ENCODE measurements around the gene CD209. TPM values are rescaled to one million over a fixed set of nuclear protein-coding genes. Genes with fewer than 3 reads are reported as not detected.
"Not testable (repeated sequence)": the region's sequence is repeated elsewhere in the genome, so short reads cannot be mapped to it uniquely, and the experiment has no call there.

The CD209 gene
- total and polyA plus RNA-seq, 9 donors, result 2.0 to 5.2 (median 2.9) TPM

GRCh38 chr19:7771072-7771471, 23.7 kb upstream of the CD209 start:
- 48% methylated on average over 4 of the region's 8 CpGs for WGBS (ENCODE audit: insufficient coverage)
- Histone ChIP-seq H3K9me3 (replicated peaks; ENCODE audit: control insufficient read depth, low read depth, low read length) (no peaks in the 10 kb centered on the region), H3K4me1 (ENCODE audit: control insufficient read depth, insufficient read depth, low read length) (no peaks in the 10 kb centered on the region), H3K27ac (ENCODE audit: low read length) (no peak overlapping the region), H3K27me3 (ENCODE audit: control insufficient read depth, insufficient read depth, low read length) (peaks cover 6% of the 10 kb centered on the region), H3K4me3 (ENCODE audit: low read length) (no peak overlapping the region), H3K36me3 (ENCODE audit: control insufficient read depth, insufficient read depth, low read length) (no peaks in the 10 kb centered on the region)
- no peak for DNase-seq

DNA sequence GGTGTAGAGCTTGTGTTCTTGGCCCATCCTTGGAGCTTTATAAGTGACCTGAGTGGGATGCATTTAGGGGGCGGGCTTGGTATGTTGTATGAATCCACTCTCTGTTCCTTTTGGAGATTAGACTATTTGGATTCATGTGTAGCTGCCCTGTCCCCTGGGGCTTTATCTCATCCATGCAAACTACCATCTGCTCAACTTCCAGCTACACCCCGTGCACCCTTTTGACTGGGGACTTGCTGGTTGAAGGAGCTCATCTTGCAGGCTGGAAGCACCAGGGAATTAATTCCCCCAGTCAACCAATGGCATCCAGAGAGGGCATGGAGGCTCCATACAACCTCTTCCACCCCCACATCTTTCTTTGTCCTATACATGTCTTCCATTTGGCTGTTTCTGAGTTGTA, 21.8 kb upstream of the CD209 start:
- Histone ChIP-seq H3K27me3 (ENCODE audit: control insufficient read depth, insufficient read depth, low read length) (peaks cover 4% of the 10 kb centered on the region), H3K27ac (ENCODE audit: low read length) (no peak overlapping the region)
- WGBS (ENCODE audit: insufficient coverage), result no CpG with 5 or more reads among the region's 2 CpGs

DNA sequence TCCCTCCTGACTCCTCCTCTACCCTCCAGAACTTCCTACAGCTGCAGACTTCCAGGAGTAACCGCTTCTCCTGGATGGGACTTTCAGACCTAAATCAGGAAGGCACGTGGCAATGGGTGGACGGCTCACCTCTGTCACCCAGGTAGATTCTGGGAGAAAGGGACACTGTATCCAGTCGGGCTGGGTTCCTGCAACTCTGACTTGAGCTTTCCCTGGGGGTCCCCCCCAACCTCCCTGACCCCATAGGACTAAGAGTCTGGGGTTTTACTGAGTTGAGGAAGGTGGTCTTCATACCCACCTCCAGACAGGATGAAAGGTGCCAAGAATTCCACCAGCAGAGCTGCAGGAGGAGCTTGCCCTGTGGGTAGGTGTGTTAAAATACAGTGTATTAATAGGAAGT, 20.2 kb upstream of the CD209 start:
- no peak for DNase-seq
- H3K27ac ChIP-seq (ENCODE audit: low read length), result no peak overlapping the region
- H3K4me3 ChIP-seq (ENCODE audit: low read length), result no peak overlapping the region
- H3K4me1 ChIP-seq (ENCODE audit: control insufficient read depth, insufficient read depth, low read length), result no peaks in the 10 kb centered on the region
- H3K36me3 ChIP-seq (ENCODE audit: control insufficient read depth, insufficient read depth, low read length), result no peaks in the 10 kb centered on the region
- peaks cover 4% of the 10 kb centered on the region for H3K27me3 ChIP-seq (ENCODE audit: control insufficient read depth, insufficient read depth, low read length)
- H3K9me3 ChIP-seq (replicated peaks; ENCODE audit: control insufficient read depth, low read depth, low read length), result no peaks in the 10 kb centered on the region
- WGBS (ENCODE audit: insufficient coverage), result 70% methylated on average over 4 of the region's 4 CpGs

More for the DNA sequence above, 21.8 kb upstream of the CD209 start:
- Histone ChIP-seq H3K36me3 (ENCODE audit: control insufficient read depth, insufficient read depth, low read length) (no peaks in the 10 kb centered on the region), H3K4me1 (ENCODE audit: control insufficient read depth, insufficient read depth, low read length) (no peaks in the 10 kb centered on the region), H3K9me3 (replicated peaks; ENCODE audit: control insufficient read depth, low read depth, low read length) (no peaks in the 10 kb centered on the region), H3K4me3 (ENCODE audit: low read length) (no peak overlapping the region)
- no peak for DNase-seq

GRCh38 chr19:7766535-7766934, 19.2 kb upstream of the CD209 start:
- peaks cover 4% of the 10 kb centered on the region for H3K27me3 ChIP-seq (ENCODE audit: control insufficient read depth, insufficient read depth, low read length)
- no peak for DNase-seq

GRCh38 chr19:7765043-7765442, 17.7 kb upstream of the CD209 start:
- 67% methylated on average over 1 of the region's 2 CpGs for WGBS (ENCODE audit: insufficient coverage)
- not testable (repeated sequence) for H3K9me3 ChIP-seq (replicated peaks; ENCODE audit: control insufficient read depth, low read depth, low read length); H3K27me3 ChIP-seq (ENCODE audit: control insufficient read depth, insufficient read depth, low read length); H3K4me3 ChIP-seq (ENCODE audit: low read length); H3K27ac ChIP-seq (ENCODE audit: low read length); H3K36me3 ChIP-seq (ENCODE audit: control insufficient read depth, insufficient read depth, low read length); DNase-seq; H3K4me1 ChIP-seq (ENCODE audit: control insufficient read depth, insufficient read depth, low read length)

More at GRCh38 chr19:7766535-7766934, 19.2 kb upstream of the CD209 start:
- H3K36me3 ChIP-seq (ENCODE audit: control insufficient read depth, insufficient read depth, low read length), result no peaks in the 10 kb centered on the region
- no peak overlapping the region for H3K27ac ChIP-seq (ENCODE audit: low read length)
- no peak overlapping the region for H3K4me3 ChIP-seq (ENCODE audit: low read length)
- no peaks in the 10 kb centered on the region for H3K4me1 ChIP-seq (ENCODE audit: control insufficient read depth, insufficient read depth, low read length)
- H3K9me3 ChIP-seq (replicated peaks; ENCODE audit: control insufficient read depth, low read depth, low read length), result no peaks in the 10 kb centered on the region
- 56% methylated on average over 5 of the region's 11 CpGs for WGBS (ENCODE audit: insufficient coverage)

DNA sequence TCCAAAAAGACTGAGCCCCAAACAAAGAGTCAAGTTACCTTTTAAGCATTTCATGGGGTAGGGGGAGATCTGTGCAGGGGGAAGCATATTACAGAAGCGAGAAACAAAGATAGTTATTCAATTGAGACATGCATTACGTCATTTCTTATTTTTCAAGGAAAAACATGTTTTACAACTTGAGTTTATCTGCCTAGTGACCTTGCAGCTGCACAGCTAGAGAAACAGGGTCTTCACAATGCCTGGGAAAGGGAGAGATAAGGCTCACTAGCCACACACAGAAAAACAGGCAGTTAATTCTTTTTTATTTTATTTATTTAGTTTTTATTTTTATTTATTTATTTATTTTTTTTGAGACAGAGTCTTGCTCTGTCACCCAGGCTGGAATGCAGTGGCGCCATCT, 16.8 kb upstream of the CD209 start:
- not testable (repeated sequence) for H3K4me3 ChIP-seq (ENCODE audit: low read length); H3K27ac ChIP-seq (ENCODE audit: low read length); H3K27me3 ChIP-seq (ENCODE audit: control insufficient read depth, insufficient read depth, low read length); DNase-seq; H3K9me3 ChIP-seq (replicated peaks; ENCODE audit: control insufficient read depth, low read depth, low read length); H3K36me3 ChIP-seq (ENCODE audit: control insufficient read depth, insufficient read depth, low read length); H3K4me1 ChIP-seq (ENCODE audit: control insufficient read depth, insufficient read depth, low read length)
- no CpG with 5 or more reads among the region's 3 CpGs for WGBS (ENCODE audit: insufficient coverage)

GRCh38 chr19:7763696-7764095, 16.4 kb upstream of the CD209 start:
- WGBS (ENCODE audit: insufficient coverage), result 29% methylated on average over 1 of the region's 1 CpG
- Histone ChIP-seq H3K27me3 (ENCODE audit: control insufficient read depth, insufficient read depth, low read length) (peaks cover 4% of the 10 kb centered on the region), H3K27ac (ENCODE audit: low read length) (no peak overlapping the region)

DNA sequence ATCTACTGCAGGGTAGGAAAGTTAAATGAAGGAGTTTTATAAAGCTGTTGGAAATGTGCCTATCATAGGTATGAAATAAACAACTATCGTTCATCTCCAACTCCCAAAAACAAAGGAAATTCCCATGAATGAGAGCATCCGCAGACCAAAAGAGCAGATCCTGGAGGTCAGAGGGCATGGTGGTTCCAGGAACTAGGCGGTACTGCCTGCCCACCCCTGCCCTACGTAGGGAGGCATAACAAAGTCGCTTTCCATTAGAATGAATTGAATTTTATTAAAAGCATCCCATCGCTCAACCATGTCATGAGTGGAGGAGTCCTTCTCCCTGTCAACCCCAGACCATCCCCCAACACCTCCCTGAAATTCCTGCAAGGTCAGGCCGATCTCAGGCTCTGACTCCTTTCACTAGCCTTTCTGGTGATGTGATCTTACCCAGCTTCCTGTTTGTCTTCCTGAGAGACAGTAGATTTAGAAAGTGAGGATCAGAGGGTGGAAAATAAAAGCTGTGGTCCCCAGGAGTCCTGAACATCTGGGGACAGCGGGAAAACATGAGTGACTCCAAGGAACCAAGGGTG, 15.5 kb upstream of the CD209 start, which contains the start of gene CLEC4M:
TSS of gene CLEC4M (plus strand) at position 525 of the 575 bp plus-strand sequence. CDS start at position 549, 24 bp downstream.
- Histone ChIP-seq H3K4me1 (ENCODE audit: control insufficient read depth, insufficient read depth, low read length) (no peaks in the 10 kb centered on the region), H3K9me3 (replicated peaks; ENCODE audit: control insufficient read depth, low read depth, low read length) (peaks cover 15% of the 10 kb centered on the region), H3K27me3 (ENCODE audit: control insufficient read depth, insufficient read depth, low read length) (peaks cover 3% of the 10 kb centered on the region), H3K4me3 (ENCODE audit: low read length) (no peak within 1 kb of the TSS), H3K36me3 (ENCODE audit: control insufficient read depth, insufficient read depth, low read length) (no peaks in the 10 kb centered on the region), H3K27ac (ENCODE audit: low read length) (no peak within 1 kb of the TSS)
- no peak for DNase-seq
- WGBS (ENCODE audit: insufficient coverage), result 89% methylated on average over 3 of the region's 8 CpGs

More at GRCh38 chr19:7763696-7764095, 16.4 kb upstream of the CD209 start:
- no peak for DNase-seq
- H3K4me3 ChIP-seq (ENCODE audit: low read length), result no peak overlapping the region
- no peaks in the 10 kb centered on the region for H3K36me3 ChIP-seq (ENCODE audit: control insufficient read depth, insufficient read depth, low read length)
- no peaks in the 10 kb centered on the region for H3K4me1 ChIP-seq (ENCODE audit: control insufficient read depth, insufficient read depth, low read length)
- peaks cover 9% of the 10 kb centered on the region for H3K9me3 ChIP-seq (replicated peaks; ENCODE audit: control insufficient read depth, low read depth, low read length)

DNA sequence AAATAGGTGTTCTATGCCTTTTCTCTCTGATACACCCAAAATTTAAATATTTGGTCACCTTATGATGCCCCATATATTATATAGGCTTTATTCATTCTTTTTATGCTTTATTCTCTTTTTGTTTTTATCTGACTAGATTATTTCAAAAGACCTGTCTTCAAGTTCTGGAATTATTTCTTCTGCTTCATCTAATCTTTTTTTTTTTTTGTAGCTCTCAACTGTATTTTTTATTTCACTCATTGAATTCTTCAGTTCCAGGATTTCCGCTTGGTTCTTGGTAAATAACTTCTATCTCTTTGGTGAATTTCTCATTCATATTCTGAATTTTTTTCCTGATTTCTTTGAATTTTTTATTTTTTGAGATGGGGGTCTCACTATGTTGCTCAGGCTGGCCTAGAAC, 11.8 kb upstream of the CD209 start:
- Histone ChIP-seq H3K27me3 (ENCODE audit: control insufficient read depth, insufficient read depth, low read length) (no peaks in the 10 kb centered on the region), H3K27ac (ENCODE audit: low read length) (no peak overlapping the region), H3K9me3 (replicated peaks; ENCODE audit: control insufficient read depth, low read depth, low read length) (peaks cover 34% of the 10 kb centered on the region), H3K4me1 (ENCODE audit: control insufficient read depth, insufficient read depth, low read length) (no peaks in the 10 kb centered on the region), H3K4me3 (ENCODE audit: low read length) (no peak overlapping the region), H3K36me3 (ENCODE audit: control insufficient read depth, insufficient read depth, low read length) (no peaks in the 10 kb centered on the region)
- no CpG with 5 or more reads among the region's 1 CpG for WGBS (ENCODE audit: insufficient coverage)
- DNase-seq, result no peak

DNA sequence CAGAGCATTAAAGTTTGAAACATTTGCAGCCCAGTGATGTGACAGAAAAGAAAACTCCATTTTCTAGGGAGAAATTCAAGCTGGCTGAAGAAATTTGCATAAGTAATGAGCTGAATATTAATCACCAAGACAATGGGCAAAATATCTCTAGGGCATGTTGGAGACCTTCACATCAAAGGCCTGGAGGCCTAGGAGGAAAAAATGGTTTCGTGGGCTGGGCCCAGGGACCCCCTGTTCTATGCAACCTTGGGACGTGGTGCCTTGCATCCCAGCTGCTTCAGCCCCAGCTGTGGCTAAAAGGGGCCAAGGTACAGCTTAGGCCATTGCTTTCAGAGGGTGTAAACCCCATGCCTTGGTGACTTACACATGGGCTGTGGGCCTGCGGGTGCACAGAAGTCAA, 10.0 kb upstream of the CD209 start:
- no peak overlapping the region for H3K27ac ChIP-seq (ENCODE audit: low read length)
- no peak overlapping the region for H3K4me3 ChIP-seq (ENCODE audit: low read length)
- no peaks in the 10 kb centered on the region for H3K4me1 ChIP-seq (ENCODE audit: control insufficient read depth, insufficient read depth, low read length)
- H3K27me3 ChIP-seq (ENCODE audit: control insufficient read depth, insufficient read depth, low read length), result no peaks in the 10 kb centered on the region
- 91% methylated on average over 3 of the region's 3 CpGs for WGBS (ENCODE audit: insufficient coverage)
- no peak for DNase-seq
- peaks cover 34% of the 10 kb centered on the region for H3K9me3 ChIP-seq (replicated peaks; ENCODE audit: control insufficient read depth, low read depth, low read length)
- H3K36me3 ChIP-seq (ENCODE audit: control insufficient read depth, insufficient read depth, low read length), result no peaks in the 10 kb centered on the region

GRCh38 chr19:7756258-7756657, 8.9 kb upstream of the CD209 start:
- H3K9me3 ChIP-seq (replicated peaks; ENCODE audit: control insufficient read depth, low read depth, low read length), result peaks cover 34% of the 10 kb centered on the region
- no peaks in the 10 kb centered on the region for H3K36me3 ChIP-seq (ENCODE audit: control insufficient read depth, insufficient read depth, low read length)
- no peak overlapping the region for H3K27ac ChIP-seq (ENCODE audit: low read length)
- H3K4me1 ChIP-seq (ENCODE audit: control insufficient read depth, insufficient read depth, low read length), result no peaks in the 10 kb centered on the region
- no peak overlapping the region for H3K4me3 ChIP-seq (ENCODE audit: low read length)
- no peaks in the 10 kb centered on the region for H3K27me3 ChIP-seq (ENCODE audit: control insufficient read depth, insufficient read depth, low read length)
- no CpG with 5 or more reads among the region's 4 CpGs for WGBS (ENCODE audit: insufficient coverage)
- DNase-seq, result no peak

All from muscle of leg (tissue), 11 donors.